Glutamatergic neuron (in vitro differentiated cells): ENCODE results near the gene VEPH1. TPM values are rescaled to one million over a fixed set of nuclear protein-coding genes. Genes with fewer than 3 reads are reported as not detected.
"Not testable (repeated sequence)": the region's sequence is repeated elsewhere in the genome, so short reads cannot be mapped to it uniquely, and the experiment has no call there.

Experiments
- DNase-seq: peaks from one replicate; pipeline ENCODE4 v3.0.0; 2022
- H3K27ac Mint-ChIP-seq: one replicate; pipeline ENCODE4 v1.8.0; 2020; ENCODE audit warnings: mild to moderate bottlenecking, mixed read lengths, inconsistent platforms; ENCODE audit not compliant: unreplicated experiment
- H3K27me3 Mint-ChIP-seq: one replicate; pipeline ENCODE4 v1.8.0; 2020; ENCODE audit warnings: mild to moderate bottlenecking, moderate library complexity, mixed read lengths, inconsistent platforms; ENCODE audit not compliant: unreplicated experiment
- H3K36me3 Mint-ChIP-seq: one replicate; pipeline ENCODE4 v1.8.0; 2020; ENCODE audit warnings: mild to moderate bottlenecking, mixed read lengths, inconsistent platforms; ENCODE audit not compliant: unreplicated experiment
- H3K4me1 Mint-ChIP-seq: one replicate; pipeline ENCODE4 v1.8.0; 2020; ENCODE audit warnings: mild to moderate bottlenecking, low read depth, mixed read lengths, inconsistent platforms; ENCODE audit not compliant: unreplicated experiment
- H3K4me3 Mint-ChIP-seq: one replicate; pipeline ENCODE4 v1.8.0; 2020; ENCODE audit warnings: mild to moderate bottlenecking, mixed read lengths, inconsistent platforms; ENCODE audit not compliant: unreplicated experiment
- H3K9me3 Mint-ChIP-seq: one replicate; pipeline ENCODE4 v1.8.0; 2020; ENCODE audit warnings: mild to moderate bottlenecking, moderate library complexity, mixed read lengths, inconsistent platforms; ENCODE audit not compliant: unreplicated experiment
- total RNA-seq: library from RNA; stranded (reverse); fragmentation: NEBNext Ultra II Directional; extraction: Animal tissue kit (Norgen Biotek cat#: 25700); gene quantifications from one replicate; pipeline ENCODE4 v1.2.1, GENCODE V29; 2021; ENCODE audit not compliant: unreplicated experiment
- TF ChIP-seq, protein P1 (sequence below): fragments of 200-600 bp; sonication (generic); IDR thresholded peaks from one replicate; pipeline ENCODE4 v1.5.0; 2021; ENCODE audit not compliant: partially characterized antibody, unreplicated experiment

Gene VEPH1
- total RNA-seq, 1 donor from 2014 or later: 9.3 TPM

DNA sequence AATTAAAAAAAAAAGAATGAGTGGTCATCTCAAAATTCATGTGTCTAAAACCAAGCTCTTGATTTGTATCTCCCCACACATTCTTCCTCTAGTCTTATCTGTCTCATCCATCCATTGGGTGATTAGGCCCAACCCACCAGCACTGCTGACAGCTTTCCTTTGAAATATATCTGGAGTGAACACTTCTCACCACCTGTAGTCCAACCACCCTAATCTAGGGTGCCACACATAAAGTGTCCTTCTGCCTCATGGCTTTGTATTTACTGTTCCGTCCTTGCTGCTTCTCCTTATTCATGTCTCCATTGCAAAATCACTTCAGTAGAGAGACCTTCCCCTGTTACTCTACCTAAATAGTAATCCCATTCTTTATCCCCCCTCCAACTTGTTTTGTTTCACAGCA lies 149.0 kb downstream of the VEPH1 start:
- Mint-ChIP-seq H3K4me3 (no peak overlapping the region), H3K27me3 (no peaks in the 10 kb centered on the region), H3K27ac (no peak overlapping the region), H3K4me1 (no peaks in the 10 kb centered on the region), H3K36me3 (no peaks in the 10 kb centered on the region), H3K9me3 (no peaks in the 10 kb centered on the region)
- TF ChIP-seq, protein P1, sequence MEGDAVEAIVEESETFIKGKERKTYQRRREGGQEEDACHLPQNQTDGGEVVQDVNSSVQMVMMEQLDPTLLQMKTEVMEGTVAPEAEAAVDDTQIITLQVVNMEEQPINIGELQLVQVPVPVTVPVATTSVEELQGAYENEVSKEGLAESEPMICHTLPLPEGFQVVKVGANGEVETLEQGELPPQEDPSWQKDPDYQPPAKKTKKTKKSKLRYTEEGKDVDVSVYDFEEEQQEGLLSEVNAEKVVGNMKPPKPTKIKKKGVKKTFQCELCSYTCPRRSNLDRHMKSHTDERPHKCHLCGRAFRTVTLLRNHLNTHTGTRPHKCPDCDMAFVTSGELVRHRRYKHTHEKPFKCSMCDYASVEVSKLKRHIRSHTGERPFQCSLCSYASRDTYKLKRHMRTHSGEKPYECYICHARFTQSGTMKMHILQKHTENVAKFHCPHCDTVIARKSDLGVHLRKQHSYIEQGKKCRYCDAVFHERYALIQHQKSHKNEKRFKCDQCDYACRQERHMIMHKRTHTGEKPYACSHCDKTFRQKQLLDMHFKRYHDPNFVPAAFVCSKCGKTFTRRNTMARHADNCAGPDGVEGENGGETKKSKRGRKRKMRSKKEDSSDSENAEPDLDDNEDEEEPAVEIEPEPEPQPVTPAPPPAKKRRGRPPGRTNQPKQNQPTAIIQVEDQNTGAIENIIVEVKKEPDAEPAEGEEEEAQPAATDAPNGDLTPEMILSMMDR: no peak
- DNase-seq: no peak

DNA sequence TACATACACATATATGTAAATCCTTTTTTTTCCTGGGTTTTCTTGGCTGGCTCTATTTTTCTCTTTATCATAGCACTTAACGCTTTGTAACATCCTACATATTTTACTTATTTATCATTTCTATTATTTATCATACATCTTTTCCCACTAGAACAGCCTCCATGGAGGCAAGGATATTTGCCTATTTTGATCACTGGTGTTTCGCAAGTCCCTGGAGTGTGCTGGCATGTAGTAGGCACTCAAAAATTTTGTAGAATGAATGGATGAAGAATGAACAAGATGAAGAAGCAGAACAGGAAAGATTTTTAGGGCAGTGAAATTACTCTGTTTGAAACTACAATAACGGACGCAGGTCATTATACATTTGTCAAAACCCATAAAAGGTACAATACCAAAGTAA lies 149.6 kb downstream of the VEPH1 start:
- TF ChIP-seq, protein P1: no peak
- no peaks in the 10 kb centered on the region for H3K9me3 Mint-ChIP-seq
- no peaks in the 10 kb centered on the region for H3K27me3 Mint-ChIP-seq

DNA sequence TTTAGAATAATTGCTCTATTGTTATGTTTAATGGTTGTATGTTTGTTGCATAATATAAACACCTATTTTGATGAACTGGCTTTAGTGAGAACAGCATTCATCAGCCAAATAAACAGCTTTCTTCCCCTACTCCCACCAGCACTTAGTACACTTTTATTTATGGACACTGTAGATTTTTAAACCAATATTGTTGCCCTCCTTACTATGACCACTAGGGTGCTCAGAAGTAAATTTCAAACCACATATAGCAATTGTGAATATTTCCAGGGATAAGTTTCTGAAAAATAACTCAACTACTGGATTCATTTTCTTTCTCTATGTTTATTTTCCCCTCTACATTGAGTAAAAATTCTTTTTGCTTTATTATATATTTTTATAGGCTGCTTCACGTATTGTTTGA lies 151.2 kb downstream of the VEPH1 start:
- Mint-ChIP-seq H3K4me3 (no peak overlapping the region), H3K27ac (no peak overlapping the region), H3K9me3 (no peaks in the 10 kb centered on the region), H3K27me3 (no peaks in the 10 kb centered on the region), H3K36me3 (no peaks in the 10 kb centered on the region), H3K4me1 (no peaks in the 10 kb centered on the region)
- TF ChIP-seq, protein P1: peak; percentile 46
- DNase-seq: no peak

More for the DNA sequence above, 149.6 kb downstream of the VEPH1 start:
- Mint-ChIP-seq H3K27ac (no peak overlapping the region), H3K4me1 (no peaks in the 10 kb centered on the region), H3K4me3 (no peak overlapping the region), H3K36me3 (no peaks in the 10 kb centered on the region)
- no peak for DNase-seq

DNA sequence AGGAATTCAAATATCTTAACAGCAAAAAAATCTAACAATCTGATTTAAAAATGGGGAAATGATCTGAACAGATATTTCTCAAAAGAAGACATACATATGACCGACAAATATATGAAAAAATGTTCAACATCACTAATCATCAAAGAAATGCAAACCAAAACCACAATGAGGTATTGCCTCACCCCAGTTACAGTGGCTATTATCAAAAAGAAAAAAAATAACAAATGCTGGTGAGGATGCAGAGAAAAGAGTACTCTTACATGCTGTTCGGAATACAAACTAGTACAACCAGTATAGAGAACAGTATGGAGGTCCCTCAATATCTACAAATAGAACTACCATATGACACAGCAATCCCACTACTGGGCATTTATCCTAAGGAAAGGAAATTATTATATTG lies 152.6 kb downstream of the VEPH1 start:
- not testable (repeated sequence) for H3K27ac Mint-ChIP-seq, H3K36me3 Mint-ChIP-seq, H3K4me3 Mint-ChIP-seq, H3K27me3 Mint-ChIP-seq, H3K9me3 Mint-ChIP-seq, DNase-seq, H3K4me1 Mint-ChIP-seq

DNA sequence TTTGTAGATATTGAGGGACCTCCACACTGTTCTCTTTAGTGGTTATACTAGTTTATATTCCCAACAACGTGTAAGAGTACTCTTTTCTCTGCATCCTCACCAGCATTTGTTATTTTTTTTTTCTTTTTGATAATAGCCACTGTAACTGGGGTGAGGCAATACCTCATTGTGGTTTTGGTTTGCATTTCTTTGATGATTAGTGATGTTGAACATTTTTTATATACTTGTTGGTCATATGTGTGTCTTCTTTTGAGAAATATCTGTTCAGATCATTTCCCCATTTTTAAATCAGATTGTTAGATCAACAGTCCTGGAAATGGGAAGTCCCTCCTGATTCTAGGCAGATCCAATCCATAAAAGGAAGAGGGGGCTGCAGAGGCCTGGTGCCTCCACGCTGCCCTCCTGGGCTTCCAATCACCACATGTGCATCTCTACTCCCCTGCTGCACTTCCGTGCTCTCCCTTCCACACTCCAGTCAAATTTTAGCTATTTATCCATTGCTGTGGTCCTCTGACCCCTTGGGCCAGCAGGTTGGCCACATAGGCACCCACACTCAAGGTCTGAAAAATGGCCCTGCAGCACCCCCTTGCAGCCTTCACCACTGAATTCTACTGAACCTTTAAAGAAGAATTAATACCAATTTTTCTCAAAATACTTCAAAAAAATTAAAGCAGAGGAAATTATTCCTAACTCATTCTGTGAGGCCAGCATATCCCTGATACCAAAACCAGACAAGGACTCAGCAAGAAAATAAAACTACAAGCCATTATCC lies 154.7 kb downstream of the VEPH1 start:
- H3K4me1 Mint-ChIP-seq, H3K27ac Mint-ChIP-seq: not testable (repeated sequence)

DNA sequence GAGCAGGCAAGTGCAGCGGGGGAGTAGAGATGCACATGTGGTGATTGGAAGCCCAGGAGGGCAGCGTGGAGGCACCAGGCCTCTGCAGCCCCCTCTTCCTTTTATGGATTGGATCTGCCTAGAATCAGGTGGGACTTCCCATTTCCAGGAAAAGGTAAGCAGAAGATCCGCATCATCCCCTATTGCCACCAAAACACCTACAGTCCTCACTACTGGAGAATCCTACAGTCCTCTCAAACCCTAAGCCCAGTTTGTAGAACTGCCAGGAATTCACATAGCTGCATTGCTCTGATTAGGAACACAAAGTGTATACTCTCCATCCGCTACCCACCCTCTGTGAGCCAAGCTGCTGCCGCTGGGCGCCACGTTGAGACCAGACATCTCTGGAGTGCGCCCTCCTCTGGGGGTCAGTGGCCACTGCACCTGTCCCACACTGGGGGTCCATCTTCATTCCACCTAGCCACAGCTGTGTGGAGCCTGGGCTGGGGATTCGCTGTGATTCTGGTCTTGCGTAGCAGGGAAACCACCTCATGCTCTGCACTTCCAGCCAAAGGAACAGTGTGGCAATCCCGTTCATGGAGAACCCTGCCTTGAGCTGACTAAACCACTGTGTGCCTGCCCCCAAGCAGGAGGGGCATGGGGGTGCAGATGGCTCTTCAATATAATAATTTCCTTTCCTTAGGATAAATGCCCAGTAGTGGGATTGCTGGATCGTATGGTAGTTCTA lies 155.5 kb downstream of the VEPH1 start:
- TF ChIP-seq, protein P1: peak; percentile 27
- peaks cover 2% of the 10 kb centered on the region for H3K9me3 Mint-ChIP-seq
- H3K27ac Mint-ChIP-seq: no peak overlapping the region
- no peaks in the 10 kb centered on the region for H3K36me3 Mint-ChIP-seq
- H3K4me3 Mint-ChIP-seq: no peak overlapping the region
- no peaks in the 10 kb centered on the region for H3K4me1 Mint-ChIP-seq
- H3K27me3 Mint-ChIP-seq: peaks cover 2% of the 10 kb centered on the region
- DNase-seq: peak; percentile 33

More for the DNA sequence above, 154.7 kb downstream of the VEPH1 start:
- H3K4me3 Mint-ChIP-seq, DNase-seq, H3K36me3 Mint-ChIP-seq, H3K27me3 Mint-ChIP-seq, H3K9me3 Mint-ChIP-seq: not testable (repeated sequence)
